IMR-90 (cell line): ENCODE data around the gene RPP21. TPM values are rescaled to one million over a fixed set of nuclear protein-coding genes. Genes with fewer than 3 reads are reported as not detected.

Experiments
- ATAC-seq: fragments of 200-7000 bp; cut with Tn5 transposase; 2 replicates; pipeline ENCODE4 v1.9.1; 2020; ENCODE audit warnings: low read depth, mild to moderate bottlenecking, moderate library complexity
- BruUV-seq: library from RNA; stranded (reverse); fragments of 400-500 nt; replicated peaks from 2 replicates; lab custom pipeline; 2021; lab: Mats Ljungman, UMichigan
- CTCF ChIA-PET: fragments of 300-600 bp; formaldehyde crosslinking; extraction: SDS; loops from one replicate; lab custom pipeline; 2021; ENCODE audit warnings: antibody characterized with exemption; lab: Yijun Ruan, JAX
- POLR2A ChIA-PET: fragments of 300-600 bp; sonication (Branson Sonifier 250); formaldehyde crosslinking; loops from one replicate; lab custom pipeline; 2022; ENCODE audit warnings: antibody characterized with exemption; ENCODE audit not compliant: unreplicated experiment; lab: Charles Lee
- DNase-seq: peaks from one replicate; pipeline ENCODE4 v3.0.0; 2013
- H2AFZ ChIP-seq: replicated peaks from 2 replicates; pipeline ENCODE3; 2013; ENCODE audit warnings: low read length, mild to moderate bottlenecking; ENCODE audit not compliant: poor library complexity
- H2AK5ac ChIP-seq: 2 replicates; pipeline ENCODE4 v1.6.1; 2013; ENCODE audit warnings: low read depth, low read length, inconsistent platforms
- H2AK9ac ChIP-seq: replicated peaks from 2 replicates; pipeline ENCODE3; 2013; ENCODE audit warnings: mild to moderate bottlenecking, low read depth, low read length, moderate library complexity; ENCODE audit not compliant: poor library complexity
- H2BK120ac ChIP-seq: 2 replicates; pipeline ENCODE4 v1.6.1; 2013; ENCODE audit warnings: low read depth, low read length, inconsistent platforms
- H2BK15ac ChIP-seq: 3 replicates; pipeline ENCODE4 v1.6.1; 2013; ENCODE audit warnings: low read depth, low read length, inconsistent platforms
- H2BK20ac ChIP-seq: 2 replicates; pipeline ENCODE4 v1.6.1; 2013; ENCODE audit warnings: low read depth, mild to moderate bottlenecking, inconsistent platforms, low read length, moderate library complexity
- H2BK5ac ChIP-seq: 2 replicates; pipeline ENCODE4 v1.6.1; 2013; ENCODE audit warnings: mild to moderate bottlenecking, low read depth, low read length, inconsistent platforms; ENCODE audit not compliant: poor library complexity, severe bottlenecking
- H3K14ac ChIP-seq: replicated peaks from 2 replicates; pipeline ENCODE4 v1.6.1; 2013; ENCODE audit warnings: low read depth, low read length, inconsistent platforms
- H3K18ac ChIP-seq: 2 replicates; pipeline ENCODE4 v1.6.1; 2013; ENCODE audit warnings: low read depth, low read length, control low read depth
- H3K23ac ChIP-seq: 2 replicates; pipeline ENCODE4 v1.6.1; 2013; ENCODE audit warnings: low read depth, low read length, inconsistent platforms
- H3K27ac ChIP-seq: 2 replicates; pipeline ENCODE4 v1.5.1; 2013; ENCODE audit warnings: mild to moderate bottlenecking, control low read depth, low read length; ENCODE audit not compliant: insufficient read depth
- H3K27me3 ChIP-seq: 2 replicates; pipeline ENCODE4 v1.6.1; 2013; ENCODE audit warnings: low read length; ENCODE audit not compliant: control insufficient read depth, insufficient read depth
- H3K36me3 ChIP-seq: 2 replicates; pipeline ENCODE4 v1.6.1; 2013; ENCODE audit warnings: low read length, mixed read lengths; ENCODE audit not compliant: control insufficient read depth, insufficient read depth
- H3K4ac ChIP-seq: 2 replicates; pipeline ENCODE4 v1.6.1; 2013; ENCODE audit warnings: low read depth, low read length, inconsistent platforms
- H3K4me1 ChIP-seq: 2 replicates; pipeline ENCODE4 v1.6.1; 2013; ENCODE audit warnings: low read length, mixed read lengths; ENCODE audit not compliant: control insufficient read depth, insufficient read depth
- H3K4me2 ChIP-seq: 2 replicates; pipeline ENCODE4 v1.6.1; 2013; ENCODE audit warnings: low read depth, mild to moderate bottlenecking, control low read depth, low read length, moderate library complexity
- H3K4me3 ChIP-seq: 2 replicates; pipeline ENCODE4 v1.5.1; 2013; ENCODE audit warnings: low read depth, mild to moderate bottlenecking, control low read depth, low read length, moderate library complexity; ENCODE audit not compliant: insufficient read depth
- H3K56ac ChIP-seq: 2 replicates; pipeline ENCODE4 v1.6.1; 2013; ENCODE audit warnings: low read length, inconsistent platforms; ENCODE audit not compliant: insufficient read depth; ENCODE audit errors: extremely low read depth
- H3K79me1 ChIP-seq, 2 experiments: 2 replicates each; pipeline ENCODE4 v1.6.1; 2013; ENCODE audit warnings: low read length in 2 of 2, inconsistent platforms in 1 of 2, low read depth in 1 of 2
- H3K9ac ChIP-seq: 2 replicates; pipeline ENCODE4 v1.6.1; 2013; ENCODE audit warnings: low read depth, low read length, control low read depth
- H3K9me1 ChIP-seq: 2 replicates; pipeline ENCODE4 v1.6.1; 2013; ENCODE audit warnings: low read length, inconsistent platforms; ENCODE audit not compliant: insufficient read depth
- H3K9me3 ChIP-seq: 2 replicates; pipeline ENCODE4 v1.6.1; 2013; ENCODE audit warnings: low read length; ENCODE audit not compliant: control insufficient read depth, insufficient read depth
- H4K20me1 ChIP-seq: 2 replicates; pipeline ENCODE4 v1.6.1; 2013; ENCODE audit warnings: low read length, inconsistent platforms; ENCODE audit not compliant: insufficient read depth
- H4K5ac ChIP-seq: 2 replicates; pipeline ENCODE4 v1.6.1; 2013; ENCODE audit warnings: mild to moderate bottlenecking, low read depth, low read length, control low read depth
- H4K8ac ChIP-seq, 2 experiments: 2 replicates each; pipeline ENCODE4 v1.6.1; 2013; ENCODE audit warnings: low read depth in 2 of 2, low read length in 2 of 2, control low read depth in 1 of 2, inconsistent platforms in 1 of 2
- H4K91ac ChIP-seq: 2 replicates; pipeline ENCODE4 v1.6.1; 2013; ENCODE audit warnings: low read depth, low read length, inconsistent platforms; ENCODE audit not compliant: insufficient read depth
- CEBPB ChIP-seq: IDR thresholded peaks from 2 replicates; pipeline ENCODE4 v1.6.1; 2012; ENCODE audit warnings: low read depth, low read length, improper control_type of control experiment
- CTCF ChIP-seq: conservative IDR thresholded peaks from 2 replicates; pipeline ENCODE4 v1.5.1; 2012; ENCODE audit warnings: mild to moderate bottlenecking, low read depth, low read length, improper control_type of control experiment
- MAFK ChIP-seq: IDR thresholded peaks from 2 replicates; pipeline ENCODE4 v1.6.1; 2012; ENCODE audit warnings: low read depth, low read length, improper control_type of control experiment
- MAZ ChIP-seq: IDR thresholded peaks from 2 replicates; pipeline ENCODE4 v1.6.1; 2012; ENCODE audit warnings: low read depth, mild to moderate bottlenecking, low read length, improper control_type of control experiment, moderate library complexity, borderline replicate concordance
- RFX5 ChIP-seq: IDR thresholded peaks from 2 replicates; pipeline ENCODE4 v1.8.0; 2012; ENCODE audit warnings: low read depth, mild to moderate bottlenecking, low read length, moderate library complexity
- SMC3 ChIP-seq: fragments of 150-350 bp; IDR thresholded peaks from 2 replicates; pipeline ENCODE4 v1.6.1; 2016; ENCODE audit warnings: low read depth, mild to moderate bottlenecking, antibody characterized with exemption, low read length, moderate library complexity
- USF2 ChIP-seq: fragments of 150-350 bp; IDR thresholded peaks from 2 replicates; pipeline ENCODE4 v1.6.1; 2017; ENCODE audit warnings: mild to moderate bottlenecking, antibody characterized with exemption, low read length, low read depth
- WGBS, 2 experiments: methylation state at CpG; one replicate each; pipeline versions ENCODE4 v1.1.5 to v1.1.7; 2013; ENCODE audit warnings: missing lambda C conversion rate in 2 of 2; ENCODE audit not compliant: insufficient read length in 1 of 2; ENCODE audit errors: extremely low coverage in 2 of 2; 5-methylcytosine and 5-hydroxymethylcytosine counted together
- dilution Hi-C: fragments of 300-500 bp; cut with HindIII; formaldehyde crosslinking; loops from one replicate; pipeline ENCODE4 v1.14.3; 2018; ENCODE audit warnings: low sequenced_read_pairs; ENCODE audit not compliant: unreplicated experiment
- in situ Hi-C: fragments of 300-500 bp; cut with MboI; formaldehyde crosslinking; loops from 3 replicates; pipeline ENCODE4 v1.14.3; 2019; ENCODE audit warnings: low sequenced_read_pairs, inconsistent platforms, mixed read lengths
- intact Hi-C: fragments of 100-400 bp; cut with micrococcal nuclease; formaldehyde crosslinking; loops from 2 replicates; pipeline ENCODE4 v1.10.0; 2022
- polyA plus RNA-seq, 3 experiments: library from polyadenylated mRNA; depleted of rRNA; stranded (reverse); fragments of >200 nt; gene quantifications; 2 replicates each; pipeline ENCODE4 v1.2.3, GENCODE V29; 2012; ENCODE audit warnings: low replicate concordance in 1 of 3
- total RNA-seq: library from RNA; depleted of rRNA; stranded (reverse); fragments of >200 nt; gene quantifications from 2 replicates; pipeline ENCODE4 v1.2.3, GENCODE V29; 2012

RPP21 gene
- total and polyA plus RNA-seq, 2 of the 4 experiments (the other 2 are of a cell fraction), result 28.9 to 79.1 TPM

GRCh38 chr6:30391240-30391639, 46.3 kb downstream of the RPP21 start:
- DNase-seq (no peak), ATAC-seq (no peak)
- Histone ChIP-seq H3K9me1 (no peaks in the 10 kb centered on the region), H2AK5ac (no peak overlapping the region), H4K8ac (no peak overlapping the region), H3K4me1 (no peaks in the 10 kb centered on the region), H3K36me3 (no peaks in the 10 kb centered on the region), H2BK5ac (no peak overlapping the region), H2AFZ (no peak overlapping the region), H3K18ac (no peak overlapping the region), H3K9me3 (no peaks in the 10 kb centered on the region), H4K91ac (no peak overlapping the region), H2AK9ac (no peak overlapping the region), H3K23ac (no peak overlapping the region), H2BK15ac (no peak overlapping the region), H3K27ac (no peak overlapping the region), H2BK20ac (no peak overlapping the region), H3K79me1 (no peaks in the 10 kb centered on the region), H3K4me3 (no peak overlapping the region), H4K5ac (no peak overlapping the region), H3K4ac (no peak overlapping the region), H3K9ac (no peak overlapping the region), H3K56ac (no peak overlapping the region), H3K4me2 (no peak overlapping the region), H3K14ac (no peak overlapping the region), H4K20me1 (no peaks in the 10 kb centered on the region), H2BK120ac (no peak overlapping the region), H3K27me3 (peaks cover 27% of the 10 kb centered on the region)
- no TSS peak for BruUV-seq
- intact Hi-C loops (no loop called here), dilution Hi-C loops (no loop called here), in situ Hi-C loops (loop anchor here (10.0 kb wide), 1 partner anchor 166 kb away; no protein-coding TSS in a partner anchor)
- WGBS, 2 experiments, result 47% methylated on average over 2 of the region's 3 CpGs; no CpG with 5 or more reads in 1 of the 2 experiments
- ChIA-PET CTCF (no interaction called here), POLR2A (no interaction called here)
- TF ChIP-seq MAFK (no peak), MAZ (no peak), SMC3 (no peak), CTCF (no peak), RFX5 (no peak), USF2 (no peak), CEBPB (no peak)
